Measurements from ENCODE around the gene RNF31. TPM values are rescaled to one million over a fixed set of nuclear protein-coding genes. Genes with fewer than 3 reads are reported as not detected.

The RNF31 gene
- total and polyA plus RNA-seq, 2 of the 13 experiments (the other 11 are each of a cell fraction or from before 2014, with no cell fraction given) = 48.2 to 86.8 TPM

- TF ChIP-seq MXD4 (CRISPR knock-in tag; IDR thresholded peaks at IDR 0.05) = no peak
- no peak for TF ChIP-seq ZSCAN20 (CRISPR knock-in tag; IDR thresholded peaks at IDR 0.05; ENCODE audit: borderline replicate concordance)
- no peak for TF ChIP-seq SUZ12 (IDR thresholded peaks at IDR 0.05; ENCODE audit: low read depth, low read length)
- no peak for TF ChIP-seq XBP1 (CRISPR knock-in tag; IDR thresholded peaks at IDR 0.05)
- TF ChIP-seq RFX5 (IDR thresholded peaks at IDR 0.05; ENCODE audit: low read depth, low read length) = no peak
- TF ChIP-seq KAT8 (CRISPR knock-in tag; IDR thresholded peaks at IDR 0.05) = no peak
- no peak for TF ChIP-seq RNF219 (CRISPR knock-in tag; IDR thresholded peaks at IDR 0.05)
- no peak for TF ChIP-seq PLRG1 (conservative IDR thresholded peaks at IDR 0.05)
- TF ChIP-seq ZNF280B (CRISPR knock-in tag; IDR thresholded peaks at IDR 0.05; ENCODE audit: borderline replicate concordance) = peak; percentile 71; the same call in 1 of the 2 replicates
- TF ChIP-seq PBX3 (CRISPR knock-in tag; IDR thresholded peaks at IDR 0.05; ENCODE audit: borderline replicate concordance) = no peak
- TF ChIP-seq CTCF (CRISPR knock-in tag; IDR thresholded peaks at IDR 0.05) = no peak
- TF ChIP-seq KLF12 (CRISPR knock-in tag; IDR thresholded peaks at IDR 0.05; ENCODE audit: borderline replicate concordance) = no peak
- TF ChIP-seq AGO2 (optimal IDR thresholded peaks at IDR 0.05; ENCODE audit: low read depth, low read length) = no peak
- TF ChIP-seq MZF1 (CRISPR knock-in tag; IDR thresholded peaks at IDR 0.05; ENCODE audit: borderline replicate concordance) = no peak
- TF ChIP-seq ZBTB4 (CRISPR knock-in tag; IDR thresholded peaks at IDR 0.05; ENCODE audit: borderline replicate concordance) = no peak
- no peak for TF ChIP-seq ZNF34 (CRISPR knock-in tag; IDR thresholded peaks at IDR 0.05; ENCODE audit: borderline replicate concordance)
- no peak for TF ChIP-seq JDP2 (CRISPR knock-in tag; IDR thresholded peaks at IDR 0.05; ENCODE audit: borderline replicate concordance)
- no peak for TF ChIP-seq ZNF260 (CRISPR knock-in tag; IDR thresholded peaks at IDR 0.05; ENCODE audit: borderline replicate concordance, low read depth)
- TF ChIP-seq SIN3A (IDR thresholded peaks at IDR 0.05; ENCODE audit: borderline replicate concordance, low read depth, low read length) = no peak
These were observed 30.1 kb upstream of the RNF31 start (continued) for GRCh38 chr14:24117179-24117578.

Data from HepG2 (cell line).